K562 (cell line): ENCODE data around the gene SNX25. TPM values are rescaled to one million over a fixed set of nuclear protein-coding genes. Genes with fewer than 3 reads are reported as not detected.

Experiments used
- ATAC-seq: fragments of 200-7000 bp; cut with Tn5 transposase; 3 replicates; pipeline ENCODE4 v1.9.1; 2020; ENCODE audit warnings: moderate library complexity
- BruUV-seq: library from RNA; stranded (reverse); fragments of 400-500 nt; replicated peaks from 2 replicates; lab custom pipeline; 2021; lab: Mats Ljungman, UMichigan
- CTCF ChIA-PET: fragments of 300-600 bp; formaldehyde crosslinking; extraction: SDS; loops from one replicate; lab custom pipeline; 2021; ENCODE audit warnings: low intra/inter-chr PET ratio; lab: Yijun Ruan, JAX
- POLR2A ChIA-PET: fragments of 300-600, 350-650 bp; sonication (Branson Sonifier 250); formaldehyde crosslinking; extraction: SDS; loops from one replicate; lab custom pipeline; 2021; ENCODE audit warnings: antibody characterized with exemption, inconsistent platforms; lab: Yijun Ruan, JAX
- DNase-seq, 4 experiments: peaks; one replicate each; pipeline versions ENCODE4 v3.0.0 to v3.0.0-alpha.2; 2011 to 2018; ENCODE audit warnings: low spot score in 3 of 4, mixed read lengths in 3 of 4; ENCODE audit errors: extremely low read depth in 1 of 4
- FAIRE-seq: peaks from 2 replicates; lab custom pipeline; 2011; peaks lifted over from hg19 to GRCh38; lab: Jason Lieb, UNC
- H2AFZ ChIP-seq: 2 replicates; pipeline ENCODE4 v1.6.0; 2011; ENCODE audit warnings: low read depth, low read length, control low read depth, inconsistent platforms
- H3K27ac ChIP-seq: fragments of 200-600 bp; 3 replicates; pipeline ENCODE4 v1.8.0; 2011; ENCODE audit warnings: low read depth, mild to moderate bottlenecking, control low read depth, inconsistent platforms, low read length, moderate library complexity, mixed read lengths; ENCODE audit errors: extremely low read depth
- H3K27me3 ChIP-seq, 2 experiments: fragments of 300-600 bp in 1 of 2; 2 replicates in 1 of 2; 3 replicates in 1 of 2; pipeline versions ENCODE4 v1.6.0 to v1.8.0; 2011; ENCODE audit warnings: inconsistent platforms in 2 of 2, low read length in 2 of 2, mild to moderate bottlenecking in 1 of 2, mixed read lengths in 1 of 2, moderate library complexity in 1 of 2; ENCODE audit not compliant: control insufficient read depth in 2 of 2, insufficient read depth in 2 of 2
- H3K36me3 ChIP-seq: fragments of 300-600 bp; 3 replicates; pipeline ENCODE4 v1.8.0; 2011; ENCODE audit warnings: mild to moderate bottlenecking, low read length, inconsistent platforms; ENCODE audit not compliant: control insufficient read depth, insufficient read depth
- H3K4me1 ChIP-seq, 2 experiments: fragments of 200-600 bp in 1 of 2; replicated peaks in 1 of 2; 2 replicates in 1 of 2; 3 replicates in 1 of 2; pipeline versions ENCODE4 v1.5.1 to v1.8.0; 2011; ENCODE audit warnings: inconsistent platforms in 2 of 2, low read length in 2 of 2, mild to moderate bottlenecking in 1 of 2, mixed read lengths in 1 of 2, moderate library complexity in 1 of 2; ENCODE audit not compliant: control insufficient read depth in 2 of 2, insufficient read depth in 2 of 2
- H3K4me2 ChIP-seq: 2 replicates; pipeline ENCODE4 v1.6.1; 2011; ENCODE audit warnings: low read length, control low read depth, inconsistent platforms, mixed read lengths; ENCODE audit not compliant: insufficient read depth
- H3K4me3 ChIP-seq: fragments of 200-600 bp; sonication (generic), shearing (Covaris generic); 2 replicates; pipeline ENCODE4 v1.5.1; 2016; ENCODE audit warnings: control low read depth, inconsistent platforms
- H3K79me2 ChIP-seq: fragments of 200-600 bp; 3 replicates; pipeline ENCODE4 v1.8.0; 2011; ENCODE audit warnings: low read length, inconsistent platforms; ENCODE audit not compliant: control insufficient read depth, insufficient read depth
- H3K9ac ChIP-seq, 2 experiments: 2 replicates each; pipeline versions ENCODE4 v1.6.0 to v1.6.1; 2011; ENCODE audit warnings: low read depth in 2 of 2, low read length in 2 of 2, control low read depth in 1 of 2, inconsistent platforms in 1 of 2, mild to moderate bottlenecking in 1 of 2, mixed read lengths in 1 of 2; ENCODE audit not compliant: insufficient read depth in 1 of 2
- H3K9me1 ChIP-seq: one replicate; pipeline ENCODE4 v1.6.0; 2011; ENCODE audit warnings: inconsistent platforms, mild to moderate bottlenecking, low read length, moderate library complexity; ENCODE audit not compliant: control insufficient read depth, insufficient read depth
- H3K9me3 ChIP-seq: replicated peaks from 2 replicates; pipeline ENCODE4 v1.5.1; 2011; ENCODE audit warnings: low read depth, low read length, inconsistent platforms; ENCODE audit not compliant: control insufficient read depth, insufficient read depth
- H4K20me1 ChIP-seq: replicated peaks from 2 replicates; pipeline ENCODE4 v1.6.1; 2011; ENCODE audit warnings: low read length, inconsistent platforms, mixed read lengths; ENCODE audit not compliant: control insufficient read depth, insufficient read depth
- ATF6 ChIP-seq: sonication (generic); formaldehyde crosslinking; IDR thresholded peaks from 2 replicates; pipeline ENCODE4 v1.4.0; 2020; ENCODE audit warnings: mild to moderate bottlenecking, missing genetic modification reagents
- ATF7 ChIP-seq: fragments of 450-650 bp; IDR thresholded peaks from 2 replicates; pipeline ENCODE4 v1.7.1; 2014; ENCODE audit warnings: mild to moderate bottlenecking, moderate library complexity
- CBX8 ChIP-seq: fragments of 200-600 bp; sonication (generic); IDR thresholded peaks from 2 replicates; pipeline ENCODE4 v1.6.1; 2012; ENCODE audit warnings: borderline replicate concordance, mixed run types, low read depth, mild to moderate bottlenecking, moderate library complexity, mixed read lengths, low read length, control low read depth, inconsistent platforms; ENCODE audit not compliant: poor library complexity, severe bottlenecking; ENCODE audit errors: extremely low read depth
- HMGN3 ChIP-seq: IDR thresholded peaks from 2 replicates; pipeline ENCODE4 v1.6.1; 2011; ENCODE audit warnings: borderline replicate concordance, low read depth, mild to moderate bottlenecking, mixed read lengths, low read length; ENCODE audit not compliant: insufficient read length; ENCODE audit errors: extremely low read depth
- NCOR1 ChIP-seq: fragments of 450-650 bp; IDR thresholded peaks from 2 replicates; pipeline ENCODE4 v1.6.1; 2016; ENCODE audit warnings: mild to moderate bottlenecking, moderate library complexity
- NRF1 ChIP-seq, 2 experiments: fragments of 450-650 bp; IDR thresholded peaks in 1 of 2; conservative IDR thresholded peaks in 1 of 2; 2 replicates each; pipeline ENCODE4 v1.6.1; 2014; ENCODE audit warnings: mild to moderate bottlenecking in 2 of 2
- PHF21A ChIP-seq: fragments of 450-650 bp; IDR thresholded peaks from 2 replicates; pipeline ENCODE4 v1.6.1; 2017; ENCODE audit warnings: low read depth, borderline replicate concordance
- RERE ChIP-seq: sonication (generic); formaldehyde crosslinking; IDR thresholded peaks from 2 replicates; pipeline ENCODE4 v1.8.0; 2023; ENCODE audit warnings: missing genetic modification reagents, mild to moderate bottlenecking, borderline replicate concordance
- ZNF436 ChIP-seq: fragments of 250-450, 450-650 bp; sonication (Bioruptor Pico); formaldehyde crosslinking; IDR thresholded peaks from 2 replicates; pipeline ENCODE4 v1.7.0; 2020; ENCODE audit warnings: mild to moderate bottlenecking
- ZNF589 ChIP-seq: fragments of 200-800 bp; sonication (Bioruptor generic); IDR thresholded peaks from 2 replicates; pipeline ENCODE4 v1.6.1; 2016; ENCODE audit warnings: low read depth, missing genetic modification characterization, missing compliant biosample characterization
- ZNF766 ChIP-seq: fragments of 200-800 bp; sonication (Bioruptor generic); conservative IDR thresholded peaks from 2 replicates; pipeline ENCODE4 v1.6.1; 2016; ENCODE audit warnings: missing genetic modification characterization, missing compliant biosample characterization
- ZSCAN32 ChIP-seq: fragments of 450-650 bp; formaldehyde crosslinking; IDR thresholded peaks from 2 replicates; pipeline ENCODE4 v1.4.0; 2020; ENCODE audit warnings: mild to moderate bottlenecking, moderate library complexity
- WGBS: fragments of 100-300 bp; shearing (Covaris generic); methylation state at CpG from one replicate; pipeline ENCODE4 v1.1.6; 2016; ENCODE audit warnings: low coverage, mixed read lengths; ENCODE audit not compliant: insufficient coverage; ENCODE audit errors: missing lambda C conversion rate; 5-methylcytosine and 5-hydroxymethylcytosine counted together
- in situ Hi-C: fragments of 300-500 bp; cut with MboI; formaldehyde crosslinking; loops from 4 replicates; pipeline ENCODE4 v1.15.0; 2018; ENCODE audit warnings: inconsistent platforms, mixed read lengths
- intact Hi-C: fragments of 100-400 bp; cut with micrococcal nuclease; formaldehyde crosslinking; loops from 2 replicates; pipeline ENCODE4 v1.14.2; 2022
- polyA plus RNA-seq, 8 experiments: library from polyadenylated mRNA; depleted of rRNA in 4 of 8; stranded (reverse) in 5 of 8; unstranded in 3 of 8; fragments of >200 nt; fragmentation: Nextera tagmentation in 2 of 8; fragmentation: Illumina TruSeq in 1 of 8; extraction: Ambion mirVana in 2 of 8; extraction: Trizol in 1 of 8; gene quantifications; 2 replicates each; pipeline versions ENCODE4 v1.2.1 to v1.2.3, GENCODE V29; 2011 to 2014; ENCODE audit warnings: inconsistent platforms in 1 of 8, missing spikeins in 1 of 8
- total RNA-seq, 7 experiments: library from RNA; depleted of rRNA in 6 of 7; stranded (reverse); fragments of >200 nt in 6 of 7; fragmentation: Illumina TruSeq in 2 of 7; extraction: Trizol in 2 of 7; gene quantifications; 2 replicates each; pipeline versions ENCODE4 v1.2.1 to v1.2.3, GENCODE V29; 2011 to 2021; ENCODE audit warnings: low replicate concordance in 1 of 7

The SNX25 gene
- total and polyA plus RNA-seq, 9 of the 15 experiments (the other 6 are each of a cell fraction or from before 2014, with no cell fraction given) = 2.5 to 23.4 (median 13.3) TPM

DNA sequence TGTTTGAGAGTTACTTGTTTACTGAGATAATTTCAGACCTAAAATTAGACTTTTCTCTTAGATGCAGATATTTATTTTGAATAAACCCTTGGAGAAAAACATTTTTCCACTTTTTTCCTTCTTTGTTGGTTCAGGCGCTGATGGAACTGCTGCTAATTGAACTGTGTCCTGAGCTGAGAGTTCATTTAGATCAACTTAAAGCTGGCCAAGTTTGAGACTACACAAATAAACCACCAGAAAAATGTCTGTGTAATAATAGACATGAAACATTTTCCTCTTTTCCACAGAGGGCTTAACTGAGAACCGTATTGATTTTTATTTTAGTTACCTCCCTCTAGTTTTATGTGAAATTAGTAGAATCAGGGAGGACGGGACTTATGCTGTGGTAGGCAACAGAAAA lies 153.9 kb downstream of the SNX25 start:
- ATAC-seq (no peak), DNase-seq (no peak), FAIRE-seq (no peak)
- no peak overlapping the region for H3K4me3 ChIP-seq
- ChIA-PET CTCF (no interaction called here), POLR2A (no interaction called here)
- H3K4me2 ChIP-seq = no peak overlapping the region
- intact Hi-C loops (no loop called here), in situ Hi-C loops (no loop called here)
- no peak overlapping the region for H3K9ac ChIP-seq
- H3K9me3 ChIP-seq = no peaks in the 10 kb centered on the region
- H3K27ac ChIP-seq = no peak overlapping the region
- TF ChIP-seq HMGN3 (no peak), CBX8 (no peak), ATF6 (CRISPR knock-in tag) (no peak), ZSCAN32 (no peak), ZNF436 (CRISPR knock-in tag) (no peak), RERE (CRISPR knock-in tag) (no peak), NRF1 (conservative IDR thresholded peaks at IDR 0.05 in 1 of 2, IDR thresholded peaks at IDR 0.05 in 1 of 2) (no peak), PHF21A (no peak), NCOR1 (no peak), ZNF766 (CRISPR knock-in tag) (no peak), ZNF589 (CRISPR knock-in tag) (no peak), ATF7 (no peak)
- no peaks in the 10 kb centered on the region for H4K20me1 ChIP-seq
- no peaks in the 10 kb centered on the region for H3K27me3 ChIP-seq
- WGBS = 85% methylated on average over 3 of the region's 3 CpGs
- no peaks in the 10 kb centered on the region; the same call in 2 of the 3 replicates for H3K36me3 ChIP-seq
- H3K79me2 ChIP-seq = no peaks in the 10 kb centered on the region
- H3K4me1 ChIP-seq = peaks cover 8 to 22% of the 10 kb centered on the region in 2 experiments
- BruUV-seq = no TSS peak
- no peak overlapping the region for H2AFZ ChIP-seq
- H3K9me1 ChIP-seq = no peaks in the 10 kb centered on the region
